Fibroblast of mammary gland (primary cell): ENCODE data around the gene KANTR.
"Not testable (repeated sequence)": the region's sequence is repeated elsewhere in the genome, so short reads cannot be mapped to it uniquely, and the experiment has no call there.

Experiments used
- DNase-seq: peaks from one replicate; pipeline ENCODE4 v3.0.0-alpha.2; 2010; ENCODE audit warnings: low read depth
- H3K4me3 ChIP-seq: 2 replicates; pipeline ENCODE4 v1.5.1; 2011; ENCODE audit warnings: low read depth, mild to moderate bottlenecking, low read length, moderate library complexity; ENCODE audit not compliant: control insufficient read depth
- CTCF ChIP-seq: conservative IDR thresholded peaks from 2 replicates; pipeline ENCODE4 v1.5.1; 2011; ENCODE audit warnings: low read depth, low read length, inconsistent platforms; ENCODE audit not compliant: control insufficient read depth, insufficient read depth

Gene KANTR

GRCh38 chrX:53156207-53156596 is 62.3 kb downstream of the KANTR start:
- TF ChIP-seq CTCF, result no peak
- no peak for DNase-seq
- no peak overlapping the region for H3K4me3 ChIP-seq

GRCh38 chrX:53159184-53159583 is 65.2 kb downstream of the KANTR start:
- DNase-seq, result no peak
- TF ChIP-seq CTCF, result no peak
- H3K4me3 ChIP-seq, result no peak overlapping the region

GRCh38 chrX:53160297-53160983 is 66.5 kb downstream of the KANTR start:
- DNase-seq, result no peak
- TF ChIP-seq CTCF, result no peak
- H3K4me3 ChIP-seq, result no peak overlapping the region

GRCh38 chrX:53163436-53163835 is 69.5 kb downstream of the KANTR start:
- no peak overlapping the region for H3K4me3 ChIP-seq
- DNase-seq, result no peak
- no peak for TF ChIP-seq CTCF

GRCh38 chrX:53164566-53164965 is 70.6 kb downstream of the KANTR start:
- not testable (repeated sequence) for H3K4me3 ChIP-seq, DNase-seq

GRCh38 chrX:53166103-53166502 is 72.2 kb downstream of the KANTR start:
- no peak for TF ChIP-seq CTCF
- DNase-seq, result no peak
- no peak overlapping the region for H3K4me3 ChIP-seq

- TF ChIP-seq CTCF, result peak; percentile 15
- DNase-seq, result no peak
- no peak overlapping the region for H3K4me3 ChIP-seq
Measured at GRCh38 chrX:53171356-53171755, 77.4 kb downstream of the KANTR start.
